GM23338 (cell line): ENCODE measurements around the gene ABO. TPM values are rescaled to one million over a fixed set of nuclear protein-coding genes. Genes with fewer than 3 reads are reported as not detected.
"Not testable (repeated sequence)": the region's sequence is repeated elsewhere in the genome, so short reads cannot be mapped to it uniquely, and the experiment has no call there.

Source experiments
- ATAC-seq: fragments of 200-7000 bp; cut with Tn5 transposase; 3 replicates; pipeline ENCODE4 v1.9.1; 2020
- DNase-seq: peaks from one replicate; pipeline ENCODE4 v3.0.0-alpha.2; 2015; ENCODE audit warnings: low spot score
- H2AFZ ChIP-seq: fragments of 200-600 bp; sonication (generic); 2 replicates; pipeline ENCODE4 v1.8.0; 2016; ENCODE audit warnings: antibody characterized with exemption, mild to moderate bottlenecking, moderate library complexity
- H3F3A ChIP-seq: fragments of 200-600 bp; sonication (generic); replicated peaks from 2 replicates; pipeline ENCODE4 v1.8.0; 2017; ENCODE audit warnings: antibody characterized with exemption, mixed run types, low read depth
- H3K27ac ChIP-seq: fragments of 200-600 bp; sonication (generic); 2 replicates; pipeline ENCODE4 v1.6.1; 2016; ENCODE audit warnings: low read depth
- H3K27me3 ChIP-seq: fragments of 200-600 bp; sonication (generic); 2 replicates; pipeline ENCODE4 v1.8.0; 2016; ENCODE audit warnings: mild to moderate bottlenecking, mixed run types, moderate library complexity; ENCODE audit not compliant: insufficient read depth
- H3K36me3 ChIP-seq: fragments of 200-600 bp; sonication (generic); 2 replicates; pipeline ENCODE4 v1.8.0; 2016; ENCODE audit warnings: mild to moderate bottlenecking; ENCODE audit not compliant: insufficient read depth
- H3K4me1 ChIP-seq: fragments of 200-600 bp; sonication (generic); 2 replicates; pipeline ENCODE4 v1.8.0; 2016; ENCODE audit warnings: mild to moderate bottlenecking, moderate library complexity; ENCODE audit not compliant: insufficient read depth
- H3K4me2 ChIP-seq: fragments of 200-600 bp; sonication (generic); 2 replicates; pipeline ENCODE4 v1.7.1; 2017; ENCODE audit warnings: mixed run types
- H3K4me3 ChIP-seq: fragments of 200-600 bp; sonication (generic); 2 replicates; pipeline ENCODE4 v1.6.1; 2016; ENCODE audit warnings: mixed run types
- H3K79me2 ChIP-seq: fragments of 200-600 bp; sonication (generic); replicated peaks from 2 replicates; pipeline ENCODE4 v1.8.0; 2017; ENCODE audit warnings: mild to moderate bottlenecking; ENCODE audit not compliant: insufficient read depth
- H3K9me2 ChIP-seq: fragments of 200-600 bp; sonication (generic); 2 replicates; pipeline ENCODE4 v1.8.0; 2017; ENCODE audit not compliant: insufficient read depth
- H4K20me1 ChIP-seq: fragments of 200-600 bp; sonication (generic); replicated peaks from 2 replicates; pipeline ENCODE4 v1.8.0; 2017; ENCODE audit warnings: mild to moderate bottlenecking; ENCODE audit not compliant: insufficient read depth
- H3K27ac Mint-ChIP-seq: 2 replicates; pipeline ENCODE4 v1.8.0; 2020; ENCODE audit warnings: inconsistent platforms, mild to moderate bottlenecking, moderate library complexity, mixed read lengths
- H3K27me3 Mint-ChIP-seq: 3 replicates; pipeline ENCODE4 v1.8.0; 2022; ENCODE audit warnings: low read depth, mild to moderate bottlenecking, moderate library complexity, mixed read lengths, inconsistent platforms; ENCODE audit not compliant: insufficient read depth, poor library complexity
- H3K36me3 Mint-ChIP-seq: 3 replicates; pipeline ENCODE4 v1.8.0; 2021; ENCODE audit warnings: low read depth, mild to moderate bottlenecking, inconsistent platforms, moderate library complexity, mixed read lengths
- H3K4me1 Mint-ChIP-seq: 3 replicates; pipeline ENCODE4 v1.8.0; 2020; ENCODE audit warnings: mild to moderate bottlenecking, inconsistent platforms, mixed read lengths
- H3K4me3 Mint-ChIP-seq: 3 replicates; pipeline ENCODE4 v1.8.0; 2021; ENCODE audit warnings: moderate library complexity, mild to moderate bottlenecking, inconsistent platforms, mixed read lengths
- H3K9me3 Mint-ChIP-seq: 3 replicates; pipeline ENCODE4 v1.8.0; 2020; ENCODE audit warnings: moderate library complexity, mild to moderate bottlenecking, inconsistent platforms, mixed read lengths
- ZNF114 ChIP-seq: fragments of 250-450 bp; sonication (Bioruptor Pico); IDR thresholded peaks from 2 replicates; pipeline ENCODE4 v1.5.0; 2020; ENCODE audit warnings: mild to moderate bottlenecking, moderate library complexity
- polyA plus RNA-seq: library from polyadenylated mRNA; unstranded; fragments of >200 nt; fragmentation: Nextera tagmentation; extraction: Ambion mirVana; gene quantifications from 2 replicates; pipeline ENCODE4 v1.2.1, GENCODE V29; 2016
- total RNA-seq: library from RNA; depleted of rRNA; stranded (reverse); fragments of >200 nt; shearing (Covaris generic); gene quantifications from 2 replicates; pipeline ENCODE4 v1.2.3, GENCODE V29; 2014
- TF ChIP-seq, protein P1 (sequence below): fragments of 250-450 bp; sonication (Bioruptor Pico); IDR thresholded peaks from 2 replicates; pipeline ENCODE4 v1.5.0; 2020; ENCODE audit warnings: mild to moderate bottlenecking, moderate library complexity

Gene ABO
- total and polyA plus RNA-seq, 2 experiments from 2014 or later = 0.28 to 0.34 TPM

DNA sequence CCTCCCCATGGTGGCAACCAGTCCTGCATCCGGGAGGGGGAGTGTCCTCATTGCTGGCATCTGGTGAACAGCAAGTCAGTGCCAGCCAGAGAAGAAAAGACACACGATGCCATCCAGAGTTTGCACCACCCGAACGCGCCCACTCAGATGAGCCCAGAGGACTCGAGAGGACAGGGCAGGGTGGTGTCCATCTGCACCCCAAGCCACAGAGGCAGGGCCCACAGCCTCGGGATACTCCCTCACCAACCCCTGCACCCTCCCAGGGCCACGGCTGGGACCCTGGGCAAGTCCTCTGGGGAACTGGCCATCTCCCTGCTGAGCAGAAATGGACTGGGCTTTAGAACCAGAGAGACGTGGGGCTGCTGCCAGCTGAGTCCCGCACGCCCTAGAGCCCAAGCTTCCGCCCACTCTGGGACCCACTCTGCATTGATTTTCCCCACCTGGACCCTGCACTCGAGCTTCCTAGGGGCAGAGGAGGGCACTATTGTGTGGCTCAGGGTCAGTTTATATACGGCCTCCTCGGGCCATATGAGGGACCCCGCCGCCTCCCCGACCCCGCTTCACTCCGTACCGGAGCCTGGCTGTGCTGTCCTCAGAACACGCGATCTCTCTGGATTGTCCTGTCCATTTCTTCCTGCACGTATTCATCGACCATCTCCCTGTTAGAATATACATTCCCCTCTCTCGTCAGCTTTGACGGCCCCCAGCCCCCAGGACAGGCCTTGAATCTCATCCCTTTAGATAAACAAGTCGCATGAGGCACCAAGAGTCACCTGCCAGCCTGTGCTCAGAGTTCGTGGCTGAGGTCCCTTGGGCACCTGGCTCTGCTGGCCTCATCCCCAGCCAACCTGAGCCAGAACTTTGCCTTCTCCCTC is 65.4 kb downstream of the ABO start:
- not testable (repeated sequence) for H3K4me3 ChIP-seq, H3K79me2 ChIP-seq, DNase-seq, H3K4me3 Mint-ChIP-seq, H4K20me1 ChIP-seq, H3K4me1 Mint-ChIP-seq, H3K36me3 Mint-ChIP-seq, H3K27ac ChIP-seq, H3K27ac Mint-ChIP-seq, H3K9me2 ChIP-seq, H3K9me3 Mint-ChIP-seq, H2AFZ ChIP-seq, H3F3A ChIP-seq, H3K4me2 ChIP-seq, ATAC-seq, H3K36me3 ChIP-seq, H3K4me1 ChIP-seq
- H3K27me3 Mint-ChIP-seq = peaks cover 40% of the 10 kb centered on the region
- peaks cover 30% of the 10 kb centered on the region for H3K27me3 ChIP-seq

DNA sequence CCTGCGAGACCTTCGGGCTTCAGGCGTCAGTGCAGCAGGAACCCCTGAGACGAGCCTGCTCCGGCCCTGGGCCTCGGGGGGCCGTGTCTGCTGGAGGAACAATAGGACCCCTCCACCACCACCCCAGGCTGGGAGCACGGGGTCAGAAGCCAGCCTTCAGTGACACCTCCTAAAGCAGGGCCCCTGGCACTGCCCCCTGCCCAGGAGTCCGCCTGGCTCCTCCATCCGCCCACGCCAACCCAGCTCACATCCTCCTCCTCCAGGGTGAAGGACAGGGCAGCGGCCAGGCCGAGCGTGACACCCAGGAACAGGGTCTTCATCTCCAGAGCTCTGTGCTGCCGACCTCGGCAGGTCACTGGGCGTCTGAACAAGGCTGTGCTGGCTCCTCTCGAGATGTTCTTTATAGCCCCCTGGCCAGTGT is 66.1 kb downstream of the ABO start, which contains the start of gene OBP2B:
Gene OBP2B (minus strand): TSS at position 371 of the 421 bp plus-strand sequence. CDS start 51 bp downstream, at position 320.
- DNase-seq, H3K4me2 ChIP-seq, H3K79me2 ChIP-seq, H3K4me1 Mint-ChIP-seq, H3K4me3 Mint-ChIP-seq, H3K9me3 Mint-ChIP-seq, H3K27ac ChIP-seq, ATAC-seq, H3F3A ChIP-seq, H3K4me3 ChIP-seq, H3K36me3 Mint-ChIP-seq, H3K4me1 ChIP-seq, H2AFZ ChIP-seq, H3K36me3 ChIP-seq, H4K20me1 ChIP-seq, H3K27ac Mint-ChIP-seq, H3K9me2 ChIP-seq: not testable (repeated sequence)
- H3K27me3 Mint-ChIP-seq = peaks cover 40% of the 10 kb centered on the region
- peaks cover 26% of the 10 kb centered on the region for H3K27me3 ChIP-seq

DNA sequence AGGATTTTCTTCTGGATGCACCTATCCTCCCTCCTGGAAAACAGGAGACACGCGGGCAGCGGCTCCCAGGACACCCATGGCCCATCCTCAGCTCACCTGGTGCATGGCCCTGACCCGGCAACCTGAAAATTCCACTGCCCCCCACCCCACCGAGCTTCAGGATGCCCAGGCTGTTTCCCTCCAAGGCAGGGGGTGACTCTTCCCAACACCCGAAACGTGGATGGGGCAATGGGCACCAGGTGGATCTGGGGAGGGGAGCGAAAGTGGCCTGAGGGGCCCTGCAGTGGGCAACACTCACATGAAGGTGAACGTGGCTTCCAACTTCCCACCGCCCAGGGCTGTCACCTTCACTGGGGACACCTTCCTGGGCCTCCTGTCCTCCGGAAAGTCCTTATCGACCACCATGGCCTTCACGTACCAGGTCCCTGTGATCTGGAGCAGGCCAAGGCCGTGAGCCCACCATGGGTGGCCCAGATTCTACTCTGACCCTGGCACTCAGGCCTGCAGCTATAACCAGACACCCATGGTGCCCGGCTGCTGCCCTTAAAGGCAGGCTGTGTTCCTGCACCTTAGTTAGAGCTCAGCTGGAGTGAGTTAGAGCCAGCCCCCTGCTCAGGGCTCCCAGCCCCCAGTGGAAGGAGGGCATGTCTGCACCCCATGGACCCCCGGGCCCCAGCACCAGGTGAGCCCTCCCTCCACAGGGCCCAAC is 66.7 kb downstream of the ABO start:
- H3K4me1 ChIP-seq, H3K36me3 Mint-ChIP-seq, H3K4me3 ChIP-seq, H2AFZ ChIP-seq, H4K20me1 ChIP-seq, H3K4me3 Mint-ChIP-seq, H3K27ac Mint-ChIP-seq, DNase-seq, H3K4me2 ChIP-seq, H3K9me3 Mint-ChIP-seq, H3K79me2 ChIP-seq, H3K36me3 ChIP-seq, H3K27ac ChIP-seq, H3K4me1 Mint-ChIP-seq, H3K9me2 ChIP-seq, H3F3A ChIP-seq: not testable (repeated sequence)
- peak; percentile 25; the same call in 1 of the 3 replicates for ATAC-seq
- H3K27me3 ChIP-seq = peaks cover 25% of the 10 kb centered on the region
- peaks cover 42% of the 10 kb centered on the region for H3K27me3 Mint-ChIP-seq

DNA sequence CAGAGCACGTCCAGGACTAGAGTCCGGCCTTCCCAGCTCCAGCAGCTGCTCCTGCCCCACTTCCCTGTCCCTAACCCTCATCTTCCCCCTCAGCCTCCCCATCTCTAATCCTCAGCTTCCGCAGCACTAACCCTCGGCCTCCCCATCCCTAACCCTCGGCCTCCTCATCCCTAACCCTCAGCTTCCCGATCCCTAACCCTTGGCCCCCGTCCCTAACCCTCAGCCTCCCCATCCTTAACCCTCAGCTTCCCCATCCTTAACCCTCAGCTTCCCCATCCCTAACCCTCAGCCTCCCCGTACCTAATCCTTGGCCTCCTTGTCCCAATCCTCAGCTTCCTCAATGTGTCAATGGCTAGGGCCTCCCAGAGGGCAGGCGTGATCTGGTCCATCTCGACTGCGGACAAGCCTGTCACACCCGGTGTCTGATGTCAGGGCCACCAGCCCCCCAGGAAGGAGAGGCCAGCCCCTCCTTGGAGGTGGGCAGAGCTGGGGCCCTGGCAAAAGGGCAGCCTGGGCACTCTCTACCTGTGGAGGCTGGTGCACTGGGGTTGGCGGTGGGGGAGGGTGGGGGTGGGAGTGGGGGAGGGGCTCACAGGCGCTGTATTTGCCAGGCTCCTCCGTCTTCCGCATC is 67.3 kb downstream of the ABO start:
- Histone ChIP-seq H2AFZ (no peak overlapping the region), H3K27me3 (peaks cover 26% of the 10 kb centered on the region), H3K4me2 (no peak overlapping the region), H3K27ac (no peak overlapping the region), H3K4me3 (no peak overlapping the region), H3K36me3 (no peaks in the 10 kb centered on the region), H3K4me1 (no peaks in the 10 kb centered on the region), H3K9me2 (no peaks in the 10 kb centered on the region), H3F3A (no peaks in the 10 kb centered on the region), H4K20me1 (no peaks in the 10 kb centered on the region), H3K79me2 (no peaks in the 10 kb centered on the region)
- Mint-ChIP-seq H3K4me1 (no peaks in the 10 kb centered on the region), H3K9me3 (no peaks in the 10 kb centered on the region), H3K27me3 (peaks cover 38% of the 10 kb centered on the region), H3K36me3 (no peaks in the 10 kb centered on the region), H3K4me3 (no peak overlapping the region), H3K27ac (no peak overlapping the region)
- DNase-seq = no peak
- ATAC-seq = peak; percentile 20; the same call in 2 of the 3 replicates
- no peak for TF ChIP-seq ZNF114 (CRISPR knock-in tag)
- TF ChIP-seq, protein P1, sequence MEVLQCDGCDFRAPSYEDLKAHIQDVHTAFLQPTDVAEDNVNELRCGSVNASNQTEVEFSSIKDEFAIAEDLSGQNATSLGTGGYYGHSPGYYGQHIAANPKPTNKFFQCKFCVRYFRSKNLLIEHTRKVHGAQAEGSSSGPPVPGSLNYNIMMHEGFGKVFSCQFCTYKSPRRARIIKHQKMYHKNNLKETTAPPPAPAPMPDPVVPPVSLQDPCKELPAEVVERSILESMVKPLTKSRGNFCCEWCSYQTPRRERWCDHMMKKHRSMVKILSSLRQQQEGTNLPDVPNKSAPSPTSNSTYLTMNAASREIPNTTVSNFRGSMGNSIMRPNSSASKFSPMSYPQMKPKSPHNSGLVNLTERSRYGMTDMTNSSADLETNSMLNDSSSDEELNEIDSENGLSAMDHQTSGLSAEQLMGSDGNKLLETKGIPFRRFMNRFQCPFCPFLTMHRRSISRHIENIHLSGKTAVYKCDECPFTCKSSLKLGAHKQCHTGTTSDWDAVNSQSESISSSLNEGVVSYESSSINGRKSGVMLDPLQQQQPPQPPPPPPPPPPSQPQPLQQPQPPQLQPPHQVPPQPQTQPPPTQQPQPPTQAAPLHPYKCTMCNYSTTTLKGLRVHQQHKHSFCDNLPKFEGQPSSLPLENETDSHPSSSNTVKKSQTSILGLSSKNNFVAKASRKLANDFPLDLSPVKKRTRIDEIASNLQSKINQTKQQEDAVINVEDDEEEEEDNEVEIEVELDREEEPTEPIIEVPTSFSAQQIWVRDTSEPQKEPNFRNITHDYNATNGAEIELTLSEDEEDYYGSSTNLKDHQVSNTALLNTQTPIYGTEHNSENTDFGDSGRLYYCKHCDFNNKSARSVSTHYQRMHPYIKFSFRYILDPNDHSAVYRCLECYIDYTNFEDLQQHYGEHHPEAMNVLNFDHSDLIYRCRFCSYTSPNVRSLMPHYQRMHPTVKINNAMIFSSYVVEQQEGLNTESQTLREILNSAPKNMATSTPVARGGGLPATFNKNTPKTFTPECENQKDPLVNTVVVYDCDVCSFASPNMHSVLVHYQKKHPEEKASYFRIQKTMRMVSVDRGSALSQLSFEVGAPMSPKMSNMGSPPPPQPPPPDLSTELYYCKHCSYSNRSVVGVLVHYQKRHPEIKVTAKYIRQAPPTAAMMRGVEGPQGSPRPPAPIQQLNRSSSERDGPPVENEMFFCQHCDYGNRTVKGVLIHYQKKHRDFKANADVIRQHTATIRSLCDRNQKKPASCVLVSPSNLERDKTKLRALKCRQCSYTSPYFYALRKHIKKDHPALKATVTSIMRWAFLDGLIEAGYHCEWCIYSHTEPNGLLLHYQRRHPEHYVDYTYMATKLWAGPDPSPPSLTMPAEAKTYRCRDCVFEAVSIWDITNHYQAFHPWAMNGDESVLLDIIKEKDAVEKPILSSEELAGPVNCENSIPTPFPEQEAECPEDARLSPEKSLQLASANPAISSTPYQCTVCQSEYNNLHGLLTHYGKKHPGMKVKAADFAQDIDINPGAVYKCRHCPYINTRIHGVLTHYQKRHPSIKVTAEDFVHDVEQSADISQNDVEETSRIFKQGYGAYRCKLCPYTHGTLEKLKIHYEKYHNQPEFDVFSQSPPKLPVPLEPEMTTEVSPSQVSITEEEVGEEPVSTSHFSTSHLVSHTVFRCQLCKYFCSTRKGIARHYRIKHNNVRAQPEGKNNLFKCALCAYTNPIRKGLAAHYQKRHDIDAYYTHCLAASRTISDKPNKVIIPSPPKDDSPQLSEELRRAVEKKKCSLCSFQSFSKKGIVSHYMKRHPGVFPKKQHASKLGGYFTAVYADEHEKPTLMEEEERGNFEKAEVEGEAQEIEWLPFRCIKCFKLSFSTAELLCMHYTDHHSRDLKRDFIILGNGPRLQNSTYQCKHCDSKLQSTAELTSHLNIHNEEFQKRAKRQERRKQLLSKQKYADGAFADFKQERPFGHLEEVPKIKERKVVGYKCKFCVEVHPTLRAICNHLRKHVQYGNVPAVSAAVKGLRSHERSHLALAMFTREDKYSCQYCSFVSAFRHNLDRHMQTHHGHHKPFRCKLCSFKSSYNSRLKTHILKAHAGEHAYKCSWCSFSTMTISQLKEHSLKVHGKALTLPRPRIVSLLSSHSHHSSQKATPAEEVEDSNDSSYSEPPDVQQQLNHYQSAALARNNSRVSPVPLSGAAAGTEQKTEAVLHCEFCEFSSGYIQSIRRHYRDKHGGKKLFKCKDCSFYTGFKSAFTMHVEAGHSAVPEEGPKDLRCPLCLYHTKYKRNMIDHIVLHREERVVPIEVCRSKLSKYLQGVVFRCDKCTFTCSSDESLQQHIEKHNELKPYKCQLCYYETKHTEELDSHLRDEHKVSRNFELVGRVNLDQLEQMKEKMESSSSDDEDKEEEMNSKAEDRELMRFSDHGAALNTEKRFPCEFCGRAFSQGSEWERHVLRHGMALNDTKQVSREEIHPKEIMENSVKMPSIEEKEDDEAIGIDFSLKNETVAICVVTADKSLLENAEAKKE = no peak
